Progenitor cell of endocrine pancreas (in vitro differentiated cells): Measurements from ENCODE around the gene SAFB. TPM values are rescaled to one million over a fixed set of nuclear protein-coding genes. Genes with fewer than 3 reads are reported as not detected.

Experiments used
- DNase-seq: peaks from one replicate; pipeline ENCODE4 v3.0.0; 2021; ENCODE audit warnings: low spot score; ENCODE audit not compliant: unreplicated experiment
- H3K27ac Mint-ChIP-seq: 2 replicates; pipeline ENCODE4 v1.8.0; 2021; ENCODE audit warnings: mild to moderate bottlenecking, moderate library complexity, mixed read lengths
- H3K27me3 Mint-ChIP-seq: 2 replicates; pipeline ENCODE4 v1.8.0; 2021; ENCODE audit warnings: mixed read lengths
- H3K36me3 Mint-ChIP-seq: 2 replicates; pipeline ENCODE4 v1.8.0; 2022; ENCODE audit warnings: mixed read lengths; ENCODE audit not compliant: insufficient read depth
- H3K4me1 Mint-ChIP-seq: 2 replicates; pipeline ENCODE4 v1.8.0; 2021; ENCODE audit warnings: low read depth, mixed read lengths
- H3K4me3 Mint-ChIP-seq: 2 replicates; pipeline ENCODE4 v1.8.0; 2021; ENCODE audit warnings: low read depth, mild to moderate bottlenecking, moderate library complexity, mixed read lengths
- H3K9me3 Mint-ChIP-seq: 2 replicates; pipeline ENCODE4 v1.8.0; 2021; ENCODE audit warnings: low read depth, mixed read lengths
- total RNA-seq: library from RNA; stranded (reverse); gene quantifications from 2 replicates; pipeline ENCODE4 v1.2.1, GENCODE V29; 2021
- TF ChIP-seq, protein P1 (sequence below): fragments of 200-600 bp; sonication (generic); IDR thresholded peaks from one replicate; pipeline ENCODE4 v1.5.0; 2021; ENCODE audit warnings: antibody characterized with exemption, mild to moderate bottlenecking; ENCODE audit not compliant: unreplicated experiment

SAFB gene
- total RNA-seq, 1 donor from 2014 or later = 169 TPM

- H3K36me3 Mint-ChIP-seq = peaks cover 35% of the 10 kb centered on the region
- H3K27me3 Mint-ChIP-seq = no peaks in the 10 kb centered on the region
- H3K4me3 Mint-ChIP-seq = no peak overlapping the region
- TF ChIP-seq, protein P1, sequence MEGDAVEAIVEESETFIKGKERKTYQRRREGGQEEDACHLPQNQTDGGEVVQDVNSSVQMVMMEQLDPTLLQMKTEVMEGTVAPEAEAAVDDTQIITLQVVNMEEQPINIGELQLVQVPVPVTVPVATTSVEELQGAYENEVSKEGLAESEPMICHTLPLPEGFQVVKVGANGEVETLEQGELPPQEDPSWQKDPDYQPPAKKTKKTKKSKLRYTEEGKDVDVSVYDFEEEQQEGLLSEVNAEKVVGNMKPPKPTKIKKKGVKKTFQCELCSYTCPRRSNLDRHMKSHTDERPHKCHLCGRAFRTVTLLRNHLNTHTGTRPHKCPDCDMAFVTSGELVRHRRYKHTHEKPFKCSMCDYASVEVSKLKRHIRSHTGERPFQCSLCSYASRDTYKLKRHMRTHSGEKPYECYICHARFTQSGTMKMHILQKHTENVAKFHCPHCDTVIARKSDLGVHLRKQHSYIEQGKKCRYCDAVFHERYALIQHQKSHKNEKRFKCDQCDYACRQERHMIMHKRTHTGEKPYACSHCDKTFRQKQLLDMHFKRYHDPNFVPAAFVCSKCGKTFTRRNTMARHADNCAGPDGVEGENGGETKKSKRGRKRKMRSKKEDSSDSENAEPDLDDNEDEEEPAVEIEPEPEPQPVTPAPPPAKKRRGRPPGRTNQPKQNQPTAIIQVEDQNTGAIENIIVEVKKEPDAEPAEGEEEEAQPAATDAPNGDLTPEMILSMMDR = no peak
- no peak overlapping the region for H3K27ac Mint-ChIP-seq
- H3K4me1 Mint-ChIP-seq = no peaks in the 10 kb centered on the region
- H3K9me3 Mint-ChIP-seq = no peaks in the 10 kb centered on the region
- DNase-seq = no peak
Measured at GRCh38 chr19:5595745-5596144, 27.1 kb upstream of the SAFB start.

DNA sequence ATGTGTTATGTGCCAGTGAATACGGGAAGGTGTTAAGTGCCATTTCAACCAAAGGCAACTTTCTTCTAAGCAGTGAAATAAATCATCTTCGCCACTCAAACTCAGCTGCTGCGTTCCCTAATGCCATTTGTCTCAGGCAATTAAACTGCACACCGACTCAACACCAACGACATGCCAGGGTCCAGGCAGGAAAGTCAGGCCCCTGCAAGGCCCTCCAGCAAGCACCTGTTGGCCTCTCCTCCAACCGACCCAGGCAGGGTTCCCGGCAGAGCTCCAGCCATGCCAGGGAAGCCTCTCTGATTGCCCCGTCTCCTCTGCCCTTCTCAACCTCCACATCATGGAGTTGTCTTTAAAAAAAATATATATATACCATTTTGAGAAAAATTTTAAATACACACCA is 22.1 kb upstream of the SAFB start:
- H3K36me3 Mint-ChIP-seq = peaks cover 41% of the 10 kb centered on the region

DNA sequence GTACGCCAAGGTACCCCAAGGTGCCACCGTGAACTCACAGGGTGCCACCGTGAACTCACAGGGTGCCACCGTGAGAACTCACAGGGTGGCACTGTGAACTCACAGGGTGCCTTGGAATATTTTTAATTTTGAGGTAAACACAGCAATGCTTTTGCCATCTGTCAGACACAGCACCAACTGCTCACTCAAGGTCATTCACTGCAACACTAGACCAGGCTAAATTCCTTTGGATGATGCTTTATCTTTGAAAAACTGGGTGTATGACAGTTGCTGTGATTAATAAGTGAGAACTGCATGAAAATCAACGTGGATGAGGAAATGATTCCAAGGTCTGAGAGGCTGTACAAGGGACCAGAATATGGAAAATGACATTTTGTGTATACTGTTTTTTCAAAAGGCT is 19.3 kb upstream of the SAFB start:
- H3K36me3 Mint-ChIP-seq = peaks cover 44% of the 10 kb centered on the region
- H3K9me3 Mint-ChIP-seq = no peaks in the 10 kb centered on the region
- H3K27ac Mint-ChIP-seq = peak overlapping the region; percentile 67
- H3K4me3 Mint-ChIP-seq = no peak overlapping the region
- H3K27me3 Mint-ChIP-seq = no peaks in the 10 kb centered on the region
- TF ChIP-seq, protein P1 = no peak
- no peak for DNase-seq
- peaks cover 2% of the 10 kb centered on the region for H3K4me1 Mint-ChIP-seq

More for the DNA sequence above, 22.1 kb upstream of the SAFB start:
- Mint-ChIP-seq H3K4me1 (no peaks in the 10 kb centered on the region), H3K4me3 (no peak overlapping the region), H3K27me3 (no peaks in the 10 kb centered on the region), H3K9me3 (no peaks in the 10 kb centered on the region), H3K27ac (no peak overlapping the region)
- no peak for DNase-seq
- TF ChIP-seq, protein P1 = no peak

GRCh38 chr19:5605362-5605761 is 17.5 kb upstream of the SAFB start:
- H3K36me3 Mint-ChIP-seq = peaks cover 39% of the 10 kb centered on the region
- no peak overlapping the region for H3K27ac Mint-ChIP-seq
- H3K27me3 Mint-ChIP-seq = no peaks in the 10 kb centered on the region
- H3K9me3 Mint-ChIP-seq = no peaks in the 10 kb centered on the region
- H3K4me1 Mint-ChIP-seq = peaks cover 2% of the 10 kb centered on the region
- no peak overlapping the region for H3K4me3 Mint-ChIP-seq
- TF ChIP-seq, protein P1 = no peak
- DNase-seq = no peak

DNA sequence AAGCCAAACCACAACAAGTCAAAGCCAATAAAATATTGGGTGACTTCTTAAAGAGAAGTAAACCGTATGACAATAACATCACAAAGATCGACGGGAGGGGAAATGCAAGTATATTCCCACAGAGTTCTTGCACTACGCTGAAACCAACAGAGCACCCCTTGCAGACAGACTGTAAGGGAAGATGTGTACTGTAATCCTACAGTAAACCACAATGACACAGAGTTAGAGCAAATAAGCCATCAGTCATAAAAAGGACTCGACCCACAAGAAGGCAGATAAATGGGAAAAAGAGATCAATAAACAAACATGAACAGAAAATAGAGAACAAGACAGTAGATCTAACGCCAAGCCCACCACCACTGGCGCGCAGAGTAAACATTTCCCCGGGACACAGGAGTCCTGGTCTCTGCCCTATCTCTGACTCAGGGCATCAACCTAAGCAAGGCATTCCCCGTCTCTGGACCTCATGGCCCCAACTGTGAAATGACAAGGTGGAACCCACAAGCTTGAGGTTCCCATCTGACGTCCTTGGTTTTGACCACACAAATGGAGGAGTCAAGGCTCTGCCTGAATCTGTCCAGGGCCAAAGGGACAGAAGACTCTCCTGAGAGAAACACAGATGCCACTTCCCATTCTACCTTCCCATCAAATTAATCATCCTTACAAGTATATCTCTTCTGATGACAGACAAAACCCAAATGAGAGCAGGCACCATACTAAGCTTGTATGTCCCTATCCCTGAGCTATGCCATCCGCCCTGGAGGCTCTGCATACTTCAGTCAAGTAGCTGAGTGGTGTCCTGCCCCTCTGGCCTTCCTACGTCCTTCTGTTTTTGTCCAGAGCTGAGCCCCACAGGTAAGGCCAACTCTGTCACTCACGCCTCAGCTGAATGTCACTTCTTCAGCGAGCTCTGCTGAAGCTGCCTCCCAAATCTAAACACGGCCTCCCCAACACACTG is 15.3 kb upstream of the SAFB start:
- peak overlapping the region; percentile 67 for H3K27ac Mint-ChIP-seq
- TF ChIP-seq, protein P1 = no peak
- no peak overlapping the region for H3K4me3 Mint-ChIP-seq
- H3K36me3 Mint-ChIP-seq = peaks cover 35% of the 10 kb centered on the region
- H3K9me3 Mint-ChIP-seq = no peaks in the 10 kb centered on the region
- peaks cover 2% of the 10 kb centered on the region for H3K4me1 Mint-ChIP-seq
- no peak for DNase-seq
- H3K27me3 Mint-ChIP-seq = no peaks in the 10 kb centered on the region
